A549 (cell line): ENCODE results near the gene ADGRG6. TPM values are rescaled to one million over a fixed set of nuclear protein-coding genes. Genes with fewer than 3 reads are reported as not detected.

Experiments
- ATAC-seq, 2 experiments: fragments of 200-7000 bp in 1 of 2; fragments of >200 bp in 1 of 2; cut with Nextera tagmentation in 1 of 2; cut with Tn5 transposase in 1 of 2; 3 replicates each; pipeline versions ENCODE4 v1.8.0 to v1.9.1; 2018 to 2020; ENCODE audit warnings: mild to moderate bottlenecking in 1 of 2, moderate library complexity in 1 of 2
- CTCF ChIA-PET: fragments of 300-600 bp; sonication (Branson Sonifier 250); formaldehyde crosslinking; extraction: SDS; loops from one replicate; lab custom pipeline; 2021; ENCODE audit warnings: antibody characterized with exemption, inconsistent platforms; lab: Yijun Ruan, JAX
- POLR2A ChIA-PET: fragments of 350-600 bp; formaldehyde crosslinking; extraction: SDS; loops from one replicate; lab custom pipeline; 2021; ENCODE audit warnings: antibody characterized with exemption, inconsistent platforms; lab: Yijun Ruan, JAX
- DNase-seq, 2 experiments: peaks; one replicate each; pipeline versions ENCODE4 v3.0.0 to v3.0.0-alpha.2; 2011 to 2016; ENCODE audit warnings: low read depth in 1 of 2, low spot score in 1 of 2
- FAIRE-seq: peaks from 2 replicates; lab custom pipeline; 2011; peaks lifted over from hg19 to GRCh38; lab: Jason Lieb, UNC
- H3K27ac ChIP-seq, 2 experiments: fragments of >200 bp; sonication (Bioruptor Twin); formaldehyde crosslinking; 3 replicates each; pipeline ENCODE4 v1.5.1; 2016 to 2017
- H3K4me1 ChIP-seq: fragments of >200 bp; sonication (Bioruptor Twin); formaldehyde crosslinking; 3 replicates; pipeline ENCODE4 v1.6.1; 2016
- H3K4me2 ChIP-seq: fragments of >200 bp; sonication (Bioruptor Twin); formaldehyde crosslinking; 3 replicates; pipeline ENCODE4 v1.6.1; 2016
- H3K4me3 ChIP-seq: fragments of >200 bp; sonication (Bioruptor Twin); formaldehyde crosslinking; 3 replicates; pipeline ENCODE4 v1.5.1; 2016
- H3K9me3 ChIP-seq: fragments of >200 bp; sonication (Bioruptor Twin); formaldehyde crosslinking; 3 replicates; pipeline ENCODE4 v1.6.1; 2016
- BHLHE40 ChIP-seq: IDR thresholded peaks from 2 replicates; pipeline ENCODE4 v1.6.1; 2012; ENCODE audit warnings: low read depth, low read length, inconsistent platforms
- CEBPB ChIP-seq, 2 experiments: fragments of >200 bp in 1 of 2; sonication (Bioruptor Twin) in 1 of 2; formaldehyde crosslinking in 1 of 2; IDR thresholded peaks; 2 replicates each; pipeline ENCODE4 v1.6.1; 2012 to 2016
- EHF ChIP-seq: fragments of 250-450 bp; sonication (Bioruptor Pico); IDR thresholded peaks from 2 replicates; pipeline ENCODE4 v1.5.0; 2020; ENCODE audit warnings: mild to moderate bottlenecking
- EHMT2 ChIP-seq: fragments of 200-600 bp; sonication (generic); IDR thresholded peaks from 2 replicates; pipeline ENCODE4 v1.6.1; 2016; ENCODE audit warnings: antibody characterized with exemption, low read depth, mild to moderate bottlenecking, moderate library complexity
- GATA3 ChIP-seq: IDR thresholded peaks from 2 replicates; pipeline ENCODE4 v1.6.1; 2012; ENCODE audit warnings: borderline replicate concordance
- HMGXB4 ChIP-seq: fragments of 250-450 bp; sonication (Bioruptor Pico); IDR thresholded peaks from 2 replicates; pipeline ENCODE4 v1.5.0; 2021; ENCODE audit warnings: mild to moderate bottlenecking, moderate library complexity, borderline replicate concordance
- KDM1A ChIP-seq: fragments of 200-600 bp; sonication (generic); IDR thresholded peaks from 2 replicates; pipeline ENCODE4 v1.6.1; 2016; ENCODE audit warnings: low read depth, mild to moderate bottlenecking
- MAZ ChIP-seq: fragments of 150-350 bp; IDR thresholded peaks from 2 replicates; pipeline ENCODE4 v1.6.1; 2014; ENCODE audit warnings: antibody characterized with exemption, low read depth, low read length, borderline replicate concordance
- NR3C1 ChIP-seq: fragments of >200 bp; sonication (Bioruptor Twin); formaldehyde crosslinking; IDR thresholded peaks from 3 replicates; pipeline ENCODE4 v1.6.1; 2017
- RARB ChIP-seq: fragments of 250-450 bp; sonication (Bioruptor Pico); IDR thresholded peaks from 2 replicates; pipeline ENCODE4 v1.8.0; 2021; ENCODE audit warnings: mild to moderate bottlenecking, moderate library complexity
- RCOR1 ChIP-seq: fragments of 150-350 bp; IDR thresholded peaks from 2 replicates; pipeline ENCODE4 v1.6.1; 2014; ENCODE audit warnings: antibody characterized with exemption, low read length, low read depth
- REST ChIP-seq: fragments of 200-600 bp; sonication (generic); IDR thresholded peaks from 2 replicates; pipeline ENCODE4 v1.6.1; 2016; ENCODE audit warnings: antibody characterized with exemption, mild to moderate bottlenecking, moderate library complexity
- RNF2 ChIP-seq: fragments of 200-600 bp; sonication (generic); IDR thresholded peaks from 2 replicates; pipeline ENCODE4 v1.6.1; 2016; ENCODE audit warnings: low read depth, mild to moderate bottlenecking, antibody characterized with exemption, moderate library complexity, borderline replicate concordance
- TP53 ChIP-seq: fragments of 250-450 bp; sonication (Bioruptor Pico); IDR thresholded peaks from 2 replicates; pipeline ENCODE4 v1.5.0; 2021; ENCODE audit warnings: mild to moderate bottlenecking, moderate library complexity
- ZC3H11A ChIP-seq: fragments of 450-650 bp; IDR thresholded peaks from 2 replicates; pipeline ENCODE4 v1.6.1; 2014; ENCODE audit warnings: antibody characterized with exemption, mild to moderate bottlenecking
- ZFP36 ChIP-seq: fragments of 450-650 bp; IDR thresholded peaks from 2 replicates; pipeline ENCODE4 v1.6.1; 2014; ENCODE audit warnings: borderline replicate concordance; ENCODE audit not compliant: partially characterized antibody
- WGBS: methylation state at CpG from one replicate; pipeline ENCODE4 v1.1.6; 2017; ENCODE audit errors: missing lambda C conversion rate; 5-methylcytosine and 5-hydroxymethylcytosine counted together
- polyA plus RNA-seq, 4 experiments: library from polyadenylated mRNA; depleted of rRNA in 3 of 4; stranded (reverse); fragments of >200 nt; fragmentation: RNase III in 1 of 4; extraction: RNeasy Plus Mini Kit Qiagen cat#74134 plus additional on column Dnase treatment in 1 of 4; gene quantifications; 2 replicates in 3 of 4; 3 replicates in 1 of 4; pipeline ENCODE4 v1.2.3, GENCODE V29; 2011 to 2017
- TF ChIP-seq, protein P1 (sequence below): IDR thresholded peaks from 2 replicates; pipeline ENCODE4 v1.6.1; 2012

ADGRG6 gene
- polyA plus RNA-seq, 2 of the 4 experiments (the other 2 are of a cell fraction) = 55.4 to 181 TPM

GRCh38 chr6:142401838-142402237 is 100.0 kb downstream of the ADGRG6 start:
- no peak for TF ChIP-seq REST
- no peak for TF ChIP-seq RCOR1
- no peak for TF ChIP-seq ZC3H11A
- DNase-seq (no peak), FAIRE-seq (no peak), ATAC-seq (no peak)
- ChIA-PET CTCF (no interaction called here), POLR2A (no interaction called here)
- 72% methylated on average over 1 of the region's 1 CpG for WGBS
- Histone ChIP-seq H3K4me2 (no peak overlapping the region), H3K27ac (no peak overlapping the region), H3K4me3 (no peak overlapping the region), H3K9me3 (no peaks in the 10 kb centered on the region), H3K4me1 (peaks cover 17% of the 10 kb centered on the region)

GRCh38 chr6:142404751-142405150 is 102.9 kb downstream of the ADGRG6 start:
- 88% methylated on average over 3 of the region's 3 CpGs for WGBS
- Histone ChIP-seq H3K27ac (no peak overlapping the region), H3K9me3 (no peaks in the 10 kb centered on the region), H3K4me2 (no peak overlapping the region), H3K4me3 (no peak overlapping the region), H3K4me1 (peaks cover 17% of the 10 kb centered on the region)
- DNase-seq (no peak), FAIRE-seq (no peak), ATAC-seq (peak in 1 of 2 experiments; percentile 29; a peak in 1 of 6 replicates)
- ChIA-PET CTCF (no interaction called here), POLR2A (interaction anchor here (1.2 kb wide), 1 partner anchor 235 kb away, joined by 3 read pairs; no protein-coding TSS in a partner anchor)
- no peak for TF ChIP-seq EHF (CRISPR knock-in tag)
- no peak for TF ChIP-seq REST
- TF ChIP-seq TP53 (CRISPR knock-in tag) = no peak
- no peak for TF ChIP-seq ZFP36
- TF ChIP-seq CEBPB (IDR thresholded peaks at IDR 0.05) = no peak
- TF ChIP-seq, protein P1, sequence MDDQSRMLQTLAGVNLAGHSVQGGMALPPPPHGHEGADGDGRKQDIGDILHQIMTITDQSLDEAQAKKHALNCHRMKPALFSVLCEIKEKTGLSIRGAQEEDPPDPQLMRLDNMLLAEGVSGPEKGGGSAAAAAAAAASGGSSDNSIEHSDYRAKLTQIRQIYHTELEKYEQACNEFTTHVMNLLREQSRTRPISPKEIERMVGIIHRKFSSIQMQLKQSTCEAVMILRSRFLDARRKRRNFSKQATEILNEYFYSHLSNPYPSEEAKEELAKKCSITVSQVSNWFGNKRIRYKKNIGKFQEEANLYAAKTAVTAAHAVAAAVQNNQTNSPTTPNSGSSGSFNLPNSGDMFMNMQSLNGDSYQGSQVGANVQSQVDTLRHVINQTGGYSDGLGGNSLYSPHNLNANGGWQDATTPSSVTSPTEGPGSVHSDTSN = no peak
- no peak for TF ChIP-seq EHMT2
- TF ChIP-seq NR3C1 = no peak
- TF ChIP-seq HMGXB4 = no peak
- no peak for TF ChIP-seq KDM1A
- no peak for TF ChIP-seq MAZ
- no peak for TF ChIP-seq RARB
- TF ChIP-seq GATA3 = no peak
- no peak for TF ChIP-seq RNF2
- TF ChIP-seq BHLHE40 = no peak
